Stromal cell of bone marrow (primary cell): ENCODE results near the gene ZNRF1.

Experiments
- DNase-seq: peaks from one replicate; pipeline ENCODE4 v3.0.0-alpha.2; 2012; ENCODE audit warnings: low read depth

The ZNRF1 gene

GRCh38 chr16:75062135-75062975 is 63.5 kb downstream of the ZNRF1 start:
- DNase-seq, result no peak

DNA sequence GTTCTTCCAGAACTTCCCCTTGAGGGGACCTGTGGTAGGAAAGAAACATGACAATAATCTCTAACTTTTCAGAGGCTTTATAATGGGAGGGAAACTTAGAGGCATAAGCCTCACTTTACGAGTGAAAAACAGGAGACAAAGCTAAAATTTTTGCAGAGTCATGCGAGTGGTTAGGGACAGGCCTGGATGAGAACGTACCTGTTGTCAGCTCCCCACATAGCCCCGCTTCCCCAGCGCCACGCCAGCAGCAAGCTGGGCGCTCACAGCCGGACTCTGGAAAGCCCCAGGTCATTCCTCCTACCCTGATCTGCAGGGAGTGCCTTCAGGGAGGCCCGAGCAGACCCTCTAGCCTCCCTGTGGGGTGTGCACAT is 64.1 kb downstream of the ZNRF1 start:
- DNase-seq, result no peak

DNA sequence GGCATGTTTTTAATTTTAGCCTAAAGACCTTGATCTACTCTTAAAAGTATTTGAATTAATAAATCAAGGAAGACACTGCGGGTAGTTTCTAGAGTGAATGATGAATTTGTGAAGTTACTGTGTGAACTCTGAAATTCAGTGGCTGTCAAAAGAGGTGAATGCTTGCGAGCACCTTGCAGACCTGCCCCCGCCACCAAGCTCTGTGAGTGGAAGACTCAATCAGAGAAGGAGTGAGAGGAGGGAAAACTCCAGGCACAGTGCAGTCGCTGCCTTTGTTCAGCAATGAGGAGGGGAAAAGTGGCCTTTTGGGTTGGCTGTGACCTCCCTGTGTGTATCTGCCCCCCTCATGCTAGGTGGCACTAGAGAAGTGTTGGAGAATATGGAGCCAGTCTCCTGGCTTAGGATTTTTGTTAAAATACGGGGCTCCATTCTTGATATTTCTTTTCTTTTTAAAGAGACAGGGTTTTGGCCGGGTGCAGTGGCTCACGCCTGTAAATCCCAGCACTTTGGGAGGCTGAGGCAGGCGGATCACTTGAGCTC is 64.8 kb downstream of the ZNRF1 start:
- DNase-seq, result no peak

DNA sequence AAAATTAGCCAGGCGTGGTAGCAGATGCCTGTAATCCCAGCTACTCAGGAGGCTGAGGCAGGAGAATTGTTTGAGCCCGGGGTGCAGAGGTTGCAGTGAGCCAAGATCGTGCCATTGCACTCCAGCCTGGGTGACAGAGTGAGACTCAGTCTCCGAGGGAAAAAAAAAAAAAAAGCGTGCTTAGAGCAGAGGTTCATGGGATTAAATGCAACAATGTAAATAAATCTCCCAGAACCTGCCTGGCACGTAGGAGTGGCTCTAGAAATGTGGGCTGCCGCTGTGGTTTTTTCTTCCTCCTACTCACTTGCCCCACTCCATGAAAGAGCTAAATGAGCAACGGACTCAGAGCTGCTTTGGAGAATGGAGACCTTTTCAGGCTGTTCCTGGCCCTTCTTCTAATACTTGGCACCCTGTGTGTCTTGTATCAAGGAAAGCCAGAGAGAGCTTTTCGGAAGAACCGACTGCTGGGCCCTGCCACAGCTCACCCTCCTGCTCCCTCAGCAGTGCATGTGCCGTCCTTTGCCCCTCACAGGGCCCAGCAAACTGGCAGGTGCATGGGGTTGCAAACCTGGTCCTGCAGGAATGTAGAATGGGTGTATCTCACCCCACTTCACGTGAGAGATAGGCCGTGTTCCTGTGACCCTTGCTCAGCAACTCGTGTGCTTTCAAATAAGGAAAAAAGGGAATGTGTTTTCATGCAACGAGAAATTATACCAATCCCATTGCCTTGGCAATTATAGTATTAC is 65.8 kb downstream of the ZNRF1 start:
- DNase-seq, result no peak

GRCh38 chr16:75065149-75065505 is 66.3 kb downstream of the ZNRF1 start:
- DNase-seq, result no peak

GRCh38 chr16:75065521-75066149 is 66.8 kb downstream of the ZNRF1 start:
- DNase-seq, result no peak

GRCh38 chr16:75066861-75067447 is 68.1 kb downstream of the ZNRF1 start:
- DNase-seq, result no peak

GRCh38 chr16:75068085-75069031 is 69.5 kb downstream of the ZNRF1 start:
- DNase-seq, result no peak

GRCh38 chr16:75070012-75070841 is 71.4 kb downstream of the ZNRF1 start:
- DNase-seq, result no peak

DNA sequence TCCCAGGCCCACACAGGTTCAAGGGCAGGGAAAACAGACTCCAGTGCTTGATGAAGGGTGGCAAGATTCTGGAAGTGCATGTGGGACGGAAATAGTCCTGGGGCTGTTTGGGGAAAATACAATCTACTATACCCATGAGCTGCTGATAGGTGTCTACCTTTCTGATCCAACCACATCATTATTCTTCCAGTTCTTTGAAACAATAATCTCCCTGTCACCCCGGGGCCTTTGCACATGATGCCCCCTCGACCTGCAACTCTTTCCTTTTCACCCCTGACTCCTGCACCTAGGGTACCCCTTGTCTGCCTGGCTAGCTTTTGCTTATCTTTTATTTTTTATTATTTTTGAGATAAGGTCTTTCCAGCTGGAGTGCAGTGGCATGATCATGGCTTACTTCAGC is 72.8 kb downstream of the ZNRF1 start:
- DNase-seq, result no peak

DNA sequence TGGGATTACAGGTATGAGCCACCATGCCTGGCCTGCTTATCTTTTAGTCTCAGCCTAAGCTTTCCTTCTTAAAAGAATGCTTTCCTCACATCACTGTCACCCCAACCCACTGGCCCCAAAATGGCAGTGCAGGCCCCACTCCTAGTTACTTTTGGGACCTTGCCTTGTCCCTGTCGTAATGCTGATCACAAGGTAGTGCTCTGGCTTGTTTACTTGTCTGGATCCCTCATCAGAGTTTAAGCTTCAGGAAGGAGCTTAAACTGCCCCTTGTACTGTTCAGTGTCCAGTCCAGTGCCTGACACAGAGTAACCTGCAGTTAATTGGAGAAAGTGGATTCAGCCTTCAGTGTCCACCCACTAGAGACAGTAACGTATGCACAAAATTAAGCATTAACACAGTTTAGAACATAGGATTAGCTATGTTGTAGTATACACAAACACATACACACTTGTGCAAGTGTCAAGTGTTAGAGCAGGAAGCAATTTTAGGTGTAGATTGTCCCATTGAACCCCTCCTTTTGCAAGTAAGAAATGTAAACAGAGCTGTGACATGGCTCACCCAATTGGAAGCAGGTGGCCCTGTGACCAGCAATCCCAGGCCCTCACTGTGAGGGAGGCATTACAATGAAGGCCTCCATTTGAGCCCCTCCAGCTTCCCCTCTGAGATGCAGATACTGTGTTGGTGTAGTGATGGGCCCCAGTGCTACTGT is 73.6 kb downstream of the ZNRF1 start:
- no peak for DNase-seq

DNA sequence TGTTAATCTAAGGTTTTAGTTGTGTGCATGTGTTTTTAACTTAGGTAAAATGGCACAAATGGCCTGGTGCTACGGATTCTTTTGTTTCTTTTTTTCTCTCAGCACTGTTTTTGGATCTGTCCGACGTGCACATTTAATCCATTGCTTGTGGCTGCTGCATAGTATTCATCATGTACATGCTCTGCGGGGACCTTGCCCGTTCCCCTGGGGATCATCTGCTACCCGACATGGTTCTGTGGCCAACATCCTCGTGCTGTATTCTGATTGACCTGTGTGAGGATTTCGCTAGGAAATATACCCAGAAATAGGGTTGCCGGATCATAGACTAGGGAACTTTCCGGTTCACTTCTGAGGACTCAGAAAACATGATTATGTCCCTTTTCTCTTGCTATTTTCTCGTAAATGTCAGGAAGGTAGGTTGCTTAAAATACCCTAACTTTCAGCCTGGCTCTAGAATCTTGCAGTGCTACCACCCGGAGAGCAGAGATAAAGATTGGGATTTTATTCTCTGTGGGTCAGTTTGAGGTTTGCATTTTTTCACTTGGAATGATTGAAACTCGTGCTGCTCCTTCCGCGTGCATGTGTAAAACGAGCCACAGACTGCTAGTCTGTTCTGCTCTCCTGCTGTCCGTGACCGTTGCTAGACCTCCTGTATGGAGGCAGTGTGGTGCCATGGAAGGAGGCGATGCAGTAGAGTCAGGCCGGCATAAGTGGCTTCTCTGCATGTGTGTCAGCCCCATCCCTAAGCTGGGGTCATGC is 74.9 kb downstream of the ZNRF1 start:
- no peak for DNase-seq

DNA sequence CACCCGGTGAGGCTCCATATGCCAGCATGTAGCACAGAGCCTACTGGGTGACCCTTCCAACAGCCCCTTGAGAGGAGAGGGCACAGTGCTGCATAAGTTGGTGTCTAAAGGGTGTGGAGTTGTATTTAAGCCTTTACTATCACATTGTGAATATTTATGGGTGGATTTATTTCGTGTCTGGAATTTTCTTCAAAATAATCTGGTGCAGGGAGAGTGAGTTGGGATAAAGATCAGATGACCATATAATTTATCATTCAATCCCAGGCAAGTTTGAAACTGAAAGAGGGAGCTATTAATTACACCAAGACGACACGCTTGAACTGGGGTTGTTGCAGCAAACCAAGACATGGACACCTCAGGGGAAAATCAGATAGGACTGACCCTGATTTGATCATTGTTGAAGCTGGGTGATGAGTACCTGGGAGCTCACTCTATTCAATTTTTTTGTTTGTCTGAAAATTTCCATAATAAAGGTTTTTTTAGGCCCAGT is 75.5 kb downstream of the ZNRF1 start:
- no peak for DNase-seq

DNA sequence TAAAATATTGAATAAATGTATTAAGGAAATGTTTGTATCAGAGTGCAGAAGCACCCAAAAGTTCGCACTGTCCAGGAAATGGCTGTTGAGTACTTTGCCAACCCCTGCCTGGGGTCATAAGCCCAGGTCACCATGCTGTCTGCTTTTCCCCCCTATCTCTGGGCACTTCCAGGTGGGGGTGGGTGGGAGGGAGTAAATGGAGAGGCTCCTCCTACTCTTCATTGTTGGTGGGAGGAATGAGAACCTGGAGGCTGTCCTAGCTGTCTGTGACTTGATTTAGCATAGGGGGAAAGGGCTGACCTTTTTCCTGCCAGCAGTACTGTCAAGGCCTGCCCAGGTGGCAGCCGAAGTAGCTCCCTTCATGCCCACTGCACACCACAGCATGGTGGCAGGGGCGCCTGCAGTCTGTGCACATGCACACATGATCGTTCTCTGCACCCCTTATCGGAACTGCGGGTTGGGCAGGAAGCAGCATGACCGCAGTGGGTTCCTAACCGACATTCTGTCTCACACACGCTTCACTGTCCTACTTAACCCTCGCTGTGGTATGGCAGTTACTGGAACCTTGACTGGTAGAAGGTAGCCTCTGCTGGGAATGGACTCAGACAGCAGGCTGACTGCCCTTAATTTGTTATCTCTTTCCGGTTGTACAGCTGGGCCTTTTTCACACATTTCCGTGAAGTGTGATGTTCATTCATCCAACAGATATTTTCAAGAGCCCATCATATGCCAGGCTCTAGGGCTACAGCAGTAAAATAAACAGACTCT is 76.3 kb downstream of the ZNRF1 start:
- DNase-seq, result no peak

- no peak for DNase-seq
These were observed 77.0 kb downstream of the ZNRF1 start for GRCh38 chr16:75075688-75076268.

DNA sequence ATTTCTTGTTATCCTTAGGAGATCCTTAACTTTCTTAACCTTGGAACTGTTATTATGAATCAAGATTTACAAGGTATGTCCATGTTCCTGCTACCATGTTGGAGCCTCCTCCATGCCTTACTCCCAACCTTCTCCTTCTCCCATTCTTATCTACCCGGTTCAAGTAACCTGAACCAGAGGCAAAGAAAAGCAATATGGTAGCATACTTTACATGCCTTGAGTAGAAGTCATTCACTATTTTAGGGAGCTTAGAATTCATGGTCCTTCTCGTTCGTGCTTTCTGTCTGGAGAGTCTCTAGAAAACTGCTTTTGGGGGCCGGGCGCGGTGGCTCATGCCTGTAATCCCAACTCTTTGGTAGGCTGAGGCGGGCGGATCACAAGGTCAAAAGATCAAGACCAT is 80.1 kb downstream of the ZNRF1 start:
- no peak for DNase-seq

GRCh38 chr16:75079346-75079926 is 80.6 kb downstream of the ZNRF1 start:
- no peak for DNase-seq
